AG04449 (cell line): Measurements from ENCODE around the gene THRB.

Experiments used
- CTCF ChIA-PET: fragments of 350-600 bp; formaldehyde crosslinking; extraction: SDS; loops from one replicate; lab custom pipeline; 2021; ENCODE audit warnings: antibody characterized with exemption; lab: Yijun Ruan, JAX
- POLR2A ChIA-PET: fragments of 400-600, 350-600 bp; formaldehyde crosslinking; extraction: SDS; loops from one replicate; lab custom pipeline; 2020; ENCODE audit warnings: antibody characterized with exemption, inconsistent platforms; lab: Yijun Ruan, JAX
- DNase-seq: peaks from one replicate; pipeline ENCODE4 v3.0.0-alpha.2; 2010; ENCODE audit warnings: low read depth, low spot score
- H3K4me3 ChIP-seq: 2 replicates; pipeline ENCODE4 v1.5.1; 2011; ENCODE audit warnings: low read depth, mild to moderate bottlenecking, control low read depth, low read length
- CTCF ChIP-seq: IDR thresholded peaks from one replicate; pipeline ENCODE4 v1.5.1; 2011; ENCODE audit warnings: mild to moderate bottlenecking, moderate library complexity, low read length, control low read depth, inconsistent platforms; ENCODE audit not compliant: insufficient read depth; ENCODE audit errors: missing control alignments

The THRB gene

DNA sequence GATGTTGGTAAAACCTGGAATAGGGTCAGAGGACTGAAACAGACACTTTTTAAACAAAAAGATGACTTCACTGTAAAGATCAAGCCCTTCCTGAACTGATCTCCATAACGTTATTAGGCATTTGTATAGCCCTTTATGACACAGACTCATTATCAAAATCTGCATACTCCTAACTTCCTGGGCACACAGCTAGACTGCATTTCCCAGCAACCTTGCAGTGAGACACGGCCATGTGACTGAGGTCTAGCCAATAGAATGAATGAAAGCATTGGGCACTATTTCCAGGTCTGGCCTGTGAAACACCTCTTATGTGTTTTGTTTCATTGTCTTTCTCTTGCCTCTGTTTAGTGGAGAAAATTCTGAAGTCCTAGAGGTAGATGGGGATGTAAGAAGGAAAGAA lies 279.1 kb downstream of the THRB start:
- TF ChIP-seq CTCF, result no peak
- CTCF ChIA-PET, result no interaction called here
- no peak overlapping the region for H3K4me3 ChIP-seq
- no peak for DNase-seq
- POLR2A ChIA-PET, result no interaction called here

GRCh38 chr3:24211381-24211780 lies 283.3 kb downstream of the THRB start:
- ChIA-PET POLR2A (no interaction called here), CTCF (no interaction called here)
- DNase-seq, result no peak
- no peak for TF ChIP-seq CTCF
- H3K4me3 ChIP-seq, result no peak overlapping the region

GRCh38 chr3:24202071-24202470 lies 292.6 kb downstream of the THRB start:
- POLR2A ChIA-PET, result no interaction called here
- no peak for TF ChIP-seq CTCF

DNA sequence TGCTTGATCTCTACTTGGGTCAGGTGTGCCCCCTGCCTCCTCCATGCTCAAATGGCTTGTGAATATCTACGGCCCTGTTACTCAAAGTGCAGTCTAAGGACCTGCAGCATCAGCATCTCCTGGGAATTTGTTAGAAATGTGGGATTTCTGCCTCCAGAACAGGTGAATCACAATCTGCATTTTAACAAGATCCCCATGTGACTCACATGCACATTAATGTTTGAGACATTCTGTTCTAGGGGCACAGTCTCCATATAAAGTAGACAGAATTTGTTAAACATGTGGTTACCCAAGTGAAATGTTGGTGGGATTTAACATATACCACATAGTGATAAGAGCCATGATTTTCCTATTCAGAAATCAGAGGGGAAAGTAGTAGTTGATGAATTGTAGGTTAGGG lies 293.3 kb downstream of the THRB start:
- ChIA-PET POLR2A (no interaction called here), CTCF (interaction anchor here (2.0 kb wide), 1 partner anchor 15 kb away, joined by 6 read pairs; no protein-coding TSS in a partner anchor)
- H3K4me3 ChIP-seq, result no peak overlapping the region
- TF ChIP-seq CTCF, result no peak
- DNase-seq, result no peak

More at GRCh38 chr3:24202071-24202470, 292.6 kb downstream of the THRB start:
- CTCF ChIA-PET, result interaction anchor here (1.6 to 2.0 kb wide), 2 partner anchors 10 to 16 kb away, joined by 3 to 6 read pairs; no protein-coding TSS in a partner anchor
- no peak overlapping the region for H3K4me3 ChIP-seq
- no peak for DNase-seq

DNA sequence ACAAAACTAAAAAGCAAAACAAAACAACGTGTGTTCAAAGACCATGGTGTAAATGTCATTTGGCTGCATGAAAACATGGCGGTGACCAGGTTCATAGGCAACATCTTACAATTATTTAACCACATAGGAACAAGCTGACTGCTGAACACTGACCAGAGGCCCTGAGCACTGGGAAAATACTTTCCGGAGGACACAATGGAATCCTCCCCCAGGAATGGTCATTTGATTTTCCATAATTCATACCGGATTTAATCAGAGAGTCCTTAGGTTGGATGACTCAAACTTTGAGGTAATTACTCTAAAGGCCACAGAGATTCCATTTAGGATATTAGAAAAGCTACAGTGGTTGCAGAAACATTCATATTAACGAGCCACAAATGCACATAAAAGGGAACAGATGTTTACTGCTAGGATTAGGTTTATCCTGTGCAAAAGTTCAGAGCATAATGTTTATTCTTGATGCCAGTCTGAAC lies 294.8 kb downstream of the THRB start:
- POLR2A ChIA-PET, result no interaction called here
- CTCF ChIA-PET, result interaction anchor here (2.9 kb wide), 1 partner anchor 14 kb away, joined by 10 read pairs; no protein-coding TSS in a partner anchor
- no peak for TF ChIP-seq CTCF
- no peak overlapping the region for H3K4me3 ChIP-seq
- peak; percentile 26 for DNase-seq

DNA sequence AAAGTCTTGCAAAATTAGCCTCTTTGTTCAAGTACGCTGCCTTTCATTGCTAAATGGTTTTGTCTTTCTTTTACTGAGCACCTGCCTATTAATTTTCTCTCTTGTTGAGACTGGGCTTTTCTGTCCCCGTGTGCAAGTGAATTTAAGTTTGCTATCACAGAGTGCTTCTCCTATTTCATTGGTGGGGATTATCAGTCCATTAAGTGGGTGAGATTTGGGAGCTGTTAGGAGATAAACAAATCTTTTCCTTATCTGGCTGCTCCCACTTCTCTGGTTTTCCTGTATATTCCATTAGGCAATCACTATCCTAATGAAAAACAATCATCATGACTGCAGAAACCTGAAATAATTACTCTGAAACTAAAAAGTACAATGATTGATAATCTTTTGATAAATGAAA lies 295.4 kb downstream of the THRB start:
- ChIA-PET POLR2A (no interaction called here), CTCF (interaction anchor here (2.9 kb wide), 1 partner anchor 13 kb away, joined by 10 read pairs; no protein-coding TSS in a partner anchor)
- no peak for DNase-seq
- TF ChIP-seq CTCF, result no peak
- no peak overlapping the region for H3K4me3 ChIP-seq
